GM19438 (cell line): ENCODE data around the gene ENPP3.

ENCODE experiments used
- ATAC-seq: cut with Tn5 transposase; IDR thresholded peaks from one replicate; pipeline ENCODE4 v1.9.1; 2021; ENCODE audit warnings: low read depth; ENCODE audit not compliant: unreplicated experiment

The ENPP3 gene

DNA sequence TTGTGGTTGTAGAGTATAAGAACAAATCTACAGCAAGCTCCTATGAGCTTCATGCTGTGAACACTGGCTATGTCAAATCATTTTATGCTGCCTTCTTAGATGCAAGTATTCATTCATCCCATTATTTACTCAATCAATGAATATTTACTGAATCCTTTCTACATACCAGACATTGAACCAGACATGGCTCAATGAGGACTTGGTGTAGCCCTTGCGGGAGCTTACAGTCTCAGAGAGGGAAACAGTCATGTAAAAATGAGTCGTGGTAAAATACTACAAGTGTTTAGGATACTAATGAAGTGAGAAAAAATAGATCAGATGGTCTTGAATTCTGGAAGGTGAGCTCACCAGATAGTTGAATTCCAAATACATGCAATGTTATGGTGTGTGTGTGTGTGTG lies 125.9 kb downstream of the ENPP3 start:
- ATAC-seq: no peak

DNA sequence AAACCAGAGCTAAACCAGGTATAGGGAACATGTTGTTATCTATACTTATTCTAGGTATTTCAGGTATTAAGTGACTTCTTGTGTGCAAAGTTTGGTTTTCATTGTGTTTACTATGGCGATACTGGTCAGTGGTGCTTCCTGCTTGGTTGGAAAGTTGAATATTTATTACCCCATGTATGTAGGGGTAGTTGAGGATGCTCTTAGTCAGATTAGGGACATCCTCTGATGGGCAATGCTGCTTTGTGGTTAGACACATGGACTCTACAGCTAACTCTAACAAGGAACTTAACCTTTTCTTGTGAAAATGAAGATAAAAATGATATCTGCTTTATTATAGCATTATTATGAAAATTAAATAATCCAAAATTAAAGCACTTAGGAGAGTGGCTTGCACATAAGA lies 126.6 kb downstream of the ENPP3 start:
- ATAC-seq: no peak

DNA sequence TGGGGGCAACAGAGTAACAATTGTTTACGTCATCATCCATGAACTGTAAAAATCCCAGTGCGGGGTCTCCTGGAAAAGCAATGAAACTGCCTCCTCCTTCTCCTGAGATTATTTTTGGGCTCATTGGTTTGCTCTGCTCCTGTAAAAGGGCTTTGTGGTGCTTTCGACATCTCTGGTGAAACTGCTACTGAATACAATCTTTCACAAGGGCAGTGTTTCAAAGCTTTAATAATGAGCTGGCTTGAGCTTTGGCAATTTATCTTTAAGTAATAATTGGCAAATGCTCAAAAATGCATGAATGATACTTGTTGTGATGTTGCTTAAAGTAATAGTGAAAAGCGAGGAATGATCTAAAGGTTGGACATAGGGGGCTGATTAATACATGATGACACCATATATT lies 127.2 kb downstream of the ENPP3 start:
- no peak for ATAC-seq

DNA sequence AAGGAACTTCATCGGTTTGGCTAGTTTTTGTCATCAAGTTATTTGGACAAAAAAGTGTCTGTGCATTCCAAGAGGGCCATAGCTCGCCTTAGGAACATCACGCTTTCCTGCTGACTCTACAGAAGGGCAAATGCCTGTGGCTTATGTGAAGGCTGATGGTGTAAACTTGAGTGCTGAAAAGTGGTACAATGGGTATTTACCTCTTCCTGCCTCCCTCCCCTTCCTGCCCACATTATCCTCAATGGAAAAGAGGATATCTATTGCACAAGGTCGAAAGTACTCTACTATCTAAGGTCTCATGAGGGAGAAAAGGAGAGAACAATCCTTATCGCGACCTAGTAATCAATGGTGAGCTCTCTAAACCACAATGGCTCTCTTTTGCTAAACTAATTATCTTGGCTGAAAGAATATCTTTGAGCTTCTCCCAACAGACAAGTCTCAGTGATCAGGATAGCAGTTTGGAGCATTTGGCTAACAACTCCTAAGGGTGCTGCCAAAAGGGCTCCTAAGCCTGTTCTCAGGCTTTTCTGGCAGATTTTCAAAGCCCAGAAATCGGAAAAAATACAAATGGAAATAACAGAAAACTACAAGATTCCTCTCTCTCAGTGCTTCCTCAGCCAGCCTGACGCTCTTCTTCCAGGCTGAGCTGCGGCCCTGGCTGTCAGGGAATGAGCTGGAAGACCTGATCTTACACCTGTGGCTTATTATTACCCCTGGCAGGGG lies 128.1 kb downstream of the ENPP3 start:
- ATAC-seq: no peak

DNA sequence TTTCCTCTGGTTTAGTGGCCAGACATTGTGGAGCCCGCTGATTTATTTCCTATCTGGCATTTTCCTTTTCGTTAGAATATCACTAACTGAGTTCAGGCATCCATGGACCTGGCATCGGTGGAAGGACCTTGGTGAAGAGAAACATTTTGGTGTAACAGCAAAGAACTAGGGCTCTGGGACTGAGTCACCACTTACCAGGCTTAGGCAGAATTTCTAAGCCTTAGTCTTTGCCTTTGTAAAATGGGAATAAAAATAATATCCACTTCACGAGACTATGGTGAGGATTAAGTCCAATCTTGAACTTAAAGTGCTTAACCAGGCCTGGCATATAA lies 128.7 kb downstream of the ENPP3 start:
- ATAC-seq: no peak

DNA sequence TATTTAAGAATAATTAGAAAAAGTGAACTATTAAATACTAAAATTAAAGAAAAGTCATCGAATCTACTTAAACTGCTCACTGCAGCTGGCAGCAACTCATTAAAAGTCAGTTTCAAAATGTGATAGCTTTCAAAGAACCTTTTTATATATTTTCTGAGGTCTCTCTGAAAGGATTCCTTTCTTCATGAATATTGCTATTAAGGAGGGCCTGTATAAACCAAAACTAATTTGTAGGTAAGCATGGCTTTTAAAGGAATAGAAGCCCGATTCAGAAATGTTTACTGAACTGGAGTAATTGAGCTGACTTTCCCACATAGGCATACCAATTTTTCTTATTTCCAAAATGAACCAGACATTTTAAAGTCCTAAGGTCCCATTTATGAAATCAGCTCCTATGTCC lies 129.5 kb downstream of the ENPP3 start:
- no peak for ATAC-seq

DNA sequence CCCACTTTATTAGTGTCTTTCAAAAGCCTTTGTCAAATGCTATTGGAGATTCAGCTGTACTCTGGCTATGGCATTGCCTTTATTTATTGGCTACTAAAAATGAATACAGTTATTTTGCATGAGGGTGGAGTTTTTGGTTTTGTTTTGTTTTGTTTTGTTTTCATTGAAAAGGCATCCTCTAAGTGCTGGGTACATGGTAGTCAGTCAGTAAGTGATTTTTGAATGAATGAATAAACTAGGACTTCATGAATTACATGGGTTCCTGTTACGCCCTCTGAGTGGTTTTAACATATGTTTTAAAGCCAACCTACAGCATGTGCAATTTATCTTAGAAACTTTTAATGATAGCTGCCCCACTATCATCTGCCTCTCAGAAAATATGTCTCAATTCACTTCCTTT lies 131.9 kb downstream of the ENPP3 start:
- no peak for ATAC-seq

DNA sequence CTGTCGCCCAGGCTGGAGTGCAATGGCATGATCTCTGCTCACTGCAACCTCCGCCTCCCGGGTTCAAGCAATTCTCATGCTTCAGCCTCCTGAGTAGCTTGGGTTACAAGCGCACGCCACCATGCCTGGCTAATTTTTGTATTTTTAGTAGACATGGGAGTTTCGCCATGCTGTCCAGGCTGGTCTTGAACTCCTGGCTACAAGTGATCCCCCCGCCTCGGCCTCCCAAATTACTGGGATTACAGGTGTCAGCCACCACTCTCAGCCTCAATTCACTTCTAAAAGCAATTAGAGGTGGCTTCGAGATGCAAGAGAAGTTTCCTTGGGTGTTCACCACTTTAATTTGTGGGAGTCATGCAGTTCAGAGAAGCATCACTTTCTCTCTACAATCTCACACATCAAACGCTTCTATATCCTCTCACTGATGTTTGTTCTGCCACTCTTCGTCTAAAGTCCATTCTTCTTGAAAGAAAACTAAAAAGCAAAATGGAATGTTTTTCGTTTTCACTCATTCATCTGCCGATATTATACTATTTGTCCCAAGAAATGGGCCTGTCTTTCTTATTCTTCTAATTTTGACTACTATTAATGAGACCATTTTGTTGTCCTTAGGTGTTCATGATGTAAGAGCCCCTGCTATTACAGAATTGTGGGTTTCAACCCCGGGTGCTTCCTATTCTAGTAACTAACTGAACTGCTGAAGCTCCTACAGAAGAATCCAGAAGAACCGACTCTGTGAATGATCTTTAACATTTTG lies 132.5 kb downstream of the ENPP3 start:
- no peak for ATAC-seq

DNA sequence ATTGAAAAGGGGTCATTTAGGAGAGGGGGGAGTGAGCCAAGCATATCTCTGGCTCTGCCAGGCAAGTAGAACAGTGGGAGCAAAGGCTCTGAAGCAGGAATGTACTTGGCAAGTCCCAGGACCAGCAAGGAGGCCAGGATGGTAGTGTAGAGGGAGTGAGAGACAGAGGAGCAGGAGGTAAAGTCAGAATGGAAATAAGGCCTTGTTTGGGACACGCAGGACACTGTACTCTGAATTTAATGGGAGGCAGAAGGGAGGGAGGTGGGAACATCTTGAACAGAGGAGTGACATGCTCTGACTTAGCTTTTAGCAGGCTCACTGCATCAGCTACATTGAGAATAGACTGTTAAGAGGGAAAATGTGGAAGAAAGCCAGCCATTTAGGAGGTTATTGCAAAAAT lies 133.7 kb downstream of the ENPP3 start:
- ATAC-seq: no peak

DNA sequence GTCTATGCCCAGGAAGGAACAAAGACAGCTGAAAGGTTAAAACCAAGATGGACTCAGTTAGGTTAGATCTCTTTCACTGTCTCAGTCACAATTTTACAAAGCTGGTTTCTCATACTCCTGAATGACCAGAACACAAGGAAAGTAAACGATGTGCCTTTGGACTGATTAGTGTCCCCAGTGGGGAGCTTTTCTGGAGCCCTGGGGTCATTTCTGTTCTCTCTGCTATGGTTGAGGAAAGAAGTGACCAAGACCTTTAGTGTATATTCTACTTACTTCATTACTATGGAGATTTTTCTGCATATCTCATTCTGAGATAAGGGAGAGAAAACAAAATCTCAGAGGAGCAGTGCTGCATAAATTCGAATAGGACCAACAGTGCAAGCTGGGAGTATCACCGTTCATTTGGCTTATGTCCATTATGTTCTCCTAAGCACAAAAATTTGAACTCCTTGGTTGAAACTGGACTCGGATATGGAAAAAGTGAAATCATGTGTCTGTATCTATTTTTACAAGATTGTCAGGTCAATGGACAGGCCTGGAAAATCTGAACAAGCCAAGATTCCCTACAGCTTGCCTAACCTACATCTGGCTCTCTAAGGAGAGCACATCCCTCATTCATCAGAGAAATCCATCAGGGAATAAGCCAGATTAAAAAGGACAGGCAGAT lies 136.3 kb downstream of the ENPP3 start:
- no peak for ATAC-seq

DNA sequence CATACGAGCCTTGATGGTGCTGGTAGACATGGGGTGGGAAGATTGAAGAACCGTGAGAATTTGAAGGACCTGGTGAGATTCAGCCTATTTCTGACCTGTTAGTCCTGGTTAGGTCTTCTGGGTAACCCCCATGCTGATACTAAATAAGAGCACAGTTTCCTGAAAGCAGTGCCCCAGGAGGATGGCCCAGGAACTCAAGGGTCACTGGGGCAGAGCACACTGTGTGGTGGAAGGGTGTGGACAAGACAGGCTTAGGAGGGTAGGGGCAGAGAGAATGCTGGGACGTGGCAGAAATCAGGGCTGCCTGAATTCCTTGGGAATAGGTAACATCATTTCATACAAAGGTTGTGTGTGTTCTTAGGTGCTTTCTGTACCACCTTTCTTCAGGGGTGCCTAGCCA lies 138.8 kb downstream of the ENPP3 start:
- ATAC-seq: no peak

DNA sequence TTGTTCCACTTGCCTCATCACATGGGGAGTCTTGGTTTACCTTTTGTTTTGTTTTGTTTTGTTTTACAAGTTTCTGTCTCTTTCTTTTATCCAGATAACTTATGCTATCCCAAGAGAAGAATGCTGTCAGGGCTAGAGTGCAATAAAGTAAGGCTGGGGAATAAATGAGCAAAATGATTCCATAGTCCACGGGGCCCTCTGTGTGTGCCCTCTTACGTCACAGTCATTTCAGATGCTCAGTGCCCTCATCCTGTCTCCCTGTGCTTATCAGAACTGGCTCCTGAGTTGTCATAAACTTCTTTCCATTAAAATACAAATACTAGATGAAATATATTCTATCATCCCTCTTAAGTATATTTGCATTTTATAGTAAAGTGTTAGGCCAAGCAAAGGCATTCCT lies 139.9 kb downstream of the ENPP3 start:
- ATAC-seq: no peak

DNA sequence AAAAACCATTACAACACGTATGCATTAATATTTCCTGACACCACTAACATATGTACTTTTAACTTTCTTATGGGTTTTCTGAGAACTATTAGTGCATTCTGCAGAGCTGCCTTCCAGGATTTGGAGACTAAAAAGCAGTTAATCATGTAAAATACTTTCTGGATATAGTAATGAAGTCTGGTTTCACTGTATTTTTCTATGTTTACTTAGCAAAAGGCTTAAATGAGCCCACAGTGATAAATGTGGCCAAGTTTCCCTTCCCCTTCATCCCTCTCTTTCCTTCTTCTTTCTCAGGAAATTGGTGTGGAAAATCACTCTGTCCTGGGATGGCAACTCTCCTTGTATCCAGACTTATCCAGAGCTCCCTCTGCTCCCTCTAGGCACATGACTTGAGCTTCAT lies 141.1 kb downstream of the ENPP3 start:
- no peak for ATAC-seq

DNA sequence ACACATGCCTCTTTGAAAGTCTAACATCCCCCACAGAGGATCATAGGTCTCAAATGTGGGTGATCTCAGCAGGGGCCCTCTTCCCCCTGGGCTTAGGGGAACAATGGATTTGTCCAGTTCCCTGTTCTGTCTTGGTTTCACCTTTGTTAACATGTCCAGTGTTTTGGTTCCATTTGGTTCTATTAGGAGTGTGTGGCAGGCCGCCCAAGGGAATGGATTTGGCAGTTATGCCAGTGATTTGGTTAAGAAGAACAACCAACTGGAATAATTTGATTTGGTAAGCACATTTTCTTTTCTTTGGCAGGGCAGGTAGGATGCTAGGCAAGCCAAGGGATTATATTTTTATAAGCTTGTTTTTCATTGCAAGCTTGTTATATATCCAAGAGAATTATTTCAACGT lies 142.2 kb downstream of the ENPP3 start:
- ATAC-seq: no peak

DNA sequence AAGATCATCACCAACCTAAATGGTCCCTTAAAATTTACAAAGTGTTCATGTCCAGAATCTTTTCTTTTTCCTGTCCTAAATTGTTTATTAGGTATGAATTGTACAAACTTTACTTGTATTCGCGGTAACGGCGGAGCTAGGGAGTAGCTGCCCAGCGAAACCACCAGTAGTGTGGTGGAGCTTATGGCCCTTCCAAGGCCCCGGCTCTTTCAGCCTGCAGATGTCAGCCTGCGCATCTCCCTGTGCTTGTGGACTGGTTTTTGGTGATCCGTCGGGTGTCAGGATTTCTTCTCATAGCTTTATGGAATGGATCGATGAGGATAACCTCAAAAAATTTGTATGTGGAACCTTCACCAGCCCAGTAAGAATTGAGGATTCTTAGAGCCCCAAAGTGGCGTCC lies 143.5 kb downstream of the ENPP3 start:
- no peak for ATAC-seq

DNA sequence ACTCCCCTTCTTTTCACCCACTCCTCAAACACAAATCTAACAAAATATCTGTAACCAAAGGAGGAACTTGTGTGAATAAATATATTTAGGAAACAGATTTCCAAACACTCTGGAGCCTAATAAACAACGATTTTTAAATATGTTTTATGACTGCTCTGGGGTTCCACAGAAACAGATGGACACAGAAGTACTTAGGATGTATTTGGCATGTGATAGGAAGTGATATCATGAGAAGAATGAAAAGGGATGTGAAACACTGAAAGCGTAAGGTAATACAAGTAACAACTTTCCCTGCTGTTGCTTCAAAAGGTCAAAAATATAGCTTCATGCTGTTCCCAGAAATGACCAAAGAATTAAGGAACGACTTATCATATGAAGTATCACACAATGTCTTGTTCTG lies 144.6 kb downstream of the ENPP3 start:
- ATAC-seq: no peak

DNA sequence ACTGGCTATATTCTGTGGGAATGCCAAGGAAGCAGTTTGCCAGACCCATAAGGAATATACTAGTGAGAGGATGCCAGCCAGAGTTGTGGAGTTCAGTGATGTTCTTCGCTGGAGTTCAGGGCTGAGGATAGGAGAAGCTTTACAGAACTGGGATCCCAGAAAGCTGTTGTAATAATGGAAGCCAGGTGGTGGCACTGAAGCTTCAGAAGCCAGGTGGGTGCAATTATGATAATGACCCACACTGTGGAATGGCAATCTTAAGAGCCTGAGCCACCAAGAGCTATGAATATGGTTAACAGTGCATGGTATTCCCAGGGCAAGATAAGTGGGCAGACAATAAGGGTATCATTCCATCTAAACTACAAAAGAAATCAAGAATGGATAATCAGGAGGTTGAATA lies 145.7 kb downstream of the ENPP3 start:
- no peak for ATAC-seq

DNA sequence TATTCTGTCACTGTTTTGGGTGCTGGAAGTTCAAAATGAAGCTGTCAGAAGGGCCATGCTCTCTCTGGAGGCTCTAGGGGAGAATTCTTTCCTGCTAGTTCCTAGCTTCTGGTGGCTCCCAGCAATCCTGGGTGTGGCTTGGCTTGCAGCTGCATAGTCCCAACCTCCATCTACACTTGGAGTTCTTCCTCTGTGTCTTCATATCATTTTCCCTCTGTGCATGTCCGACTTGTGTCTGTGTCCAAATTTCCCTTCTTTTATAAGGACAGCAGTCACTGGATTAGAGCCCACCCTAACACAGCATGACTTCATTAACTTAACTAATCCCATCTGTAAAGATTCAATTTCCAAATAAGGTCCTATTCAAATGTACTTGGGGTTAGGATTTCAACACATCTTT lies 147.5 kb downstream of the ENPP3 start:
- no peak for ATAC-seq

DNA sequence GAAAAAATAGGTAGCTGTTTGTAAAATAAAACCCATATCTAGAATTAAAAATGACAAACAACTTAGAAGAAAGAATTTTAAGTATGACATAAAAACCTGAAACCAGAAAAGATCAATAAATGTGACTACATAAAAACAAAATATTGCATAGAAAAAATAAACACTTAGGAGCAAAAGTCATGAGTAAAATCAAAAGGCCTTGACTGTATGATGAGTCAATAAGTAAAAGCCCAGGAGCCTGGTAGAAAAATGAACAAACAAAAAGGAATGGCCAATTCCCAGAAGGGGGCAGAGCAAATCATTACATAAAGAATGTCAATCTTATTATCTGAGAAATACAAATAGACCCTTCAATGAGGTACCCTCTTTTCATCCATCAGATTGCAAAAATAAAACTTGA lies 150.0 kb downstream of the ENPP3 start:
- no peak for ATAC-seq

DNA sequence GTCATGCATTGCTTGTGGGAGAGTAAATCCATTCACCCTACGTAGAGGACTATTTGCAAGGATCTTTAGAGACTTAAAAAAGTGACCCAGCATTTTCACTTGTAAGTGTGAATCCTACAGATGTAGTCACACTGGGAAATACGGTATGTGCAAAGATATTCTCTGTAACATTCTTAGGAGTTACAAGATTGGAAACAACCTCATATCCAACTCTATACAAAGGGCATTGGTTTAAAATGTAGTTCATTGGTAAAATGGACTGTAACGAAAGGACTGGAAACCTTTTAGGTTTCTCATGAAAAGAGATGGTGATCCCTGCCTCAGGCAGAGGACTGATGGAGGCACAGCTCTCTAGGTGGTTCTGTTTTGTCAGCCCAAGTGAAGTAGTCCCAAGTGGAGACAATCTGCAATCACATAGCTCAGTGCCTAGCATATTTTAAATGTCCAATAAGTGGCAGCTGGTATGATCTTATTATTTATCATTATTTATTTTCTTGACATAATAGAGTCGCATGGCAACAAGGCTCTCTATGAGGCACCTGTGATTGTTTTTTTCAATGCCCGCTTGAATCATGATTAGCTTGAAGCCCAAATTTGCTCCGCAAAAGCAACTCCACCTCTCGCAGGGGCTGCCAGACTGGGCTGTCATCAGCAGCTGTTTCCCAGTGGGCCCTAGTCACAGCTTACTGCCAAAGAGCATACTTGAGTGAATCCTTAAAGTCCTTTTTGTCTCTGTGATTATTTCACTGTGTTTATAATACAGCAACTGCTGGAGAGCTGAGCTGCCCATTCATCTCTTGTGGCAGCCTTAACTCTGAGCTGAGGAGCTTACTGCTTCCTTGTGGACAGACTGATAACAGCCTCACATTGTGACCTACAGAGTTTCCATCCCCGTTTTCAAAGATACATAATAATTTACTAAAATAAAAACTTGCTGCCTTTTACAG lies 150.9 kb downstream of the ENPP3 start:
- no peak for ATAC-seq

DNA sequence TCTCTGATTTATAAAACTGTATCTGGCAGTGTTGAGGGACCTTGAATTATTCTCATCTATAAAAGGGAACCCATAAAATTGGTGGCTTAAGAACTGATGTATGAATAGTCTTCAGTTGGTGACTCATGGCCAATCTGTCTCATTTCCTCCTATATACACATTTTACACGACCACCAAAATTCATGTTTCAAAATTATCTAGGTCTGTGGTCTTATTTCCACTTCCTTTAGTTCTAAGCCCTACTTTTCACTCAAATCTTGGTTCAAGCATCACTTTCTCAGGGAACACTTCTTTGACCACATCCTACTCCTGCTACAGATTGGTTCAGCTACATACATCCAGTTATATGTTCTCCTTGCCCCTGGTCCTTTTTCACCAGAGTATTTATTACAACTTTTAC lies 152.1 kb downstream of the ENPP3 start:
- ATAC-seq: no peak
